CD4-positive, alpha-beta T cell treated with Interleukin-10 for 1 hour (primary cell): ENCODE results near the gene VPS13C.

Source experiments
- DNase-seq: peaks from one replicate; pipeline ENCODE4 v3.0.0-alpha.2; 2020

The VPS13C gene

GRCh38 chr15:61921093-61921492, 139.2 kb downstream of the VPS13C start:
- no peak for DNase-seq

- DNase-seq: no peak
Measured at GRCh38 chr15:61917457-61917856, 142.8 kb downstream of the VPS13C start.

GRCh38 chr15:61916104-61916503, 144.1 kb downstream of the VPS13C start:
- no peak for DNase-seq

- no peak for DNase-seq
Measured at GRCh38 chr15:61915640-61916039, 144.6 kb downstream of the VPS13C start.

GRCh38 chr15:61910839-61911369, 149.3 kb downstream of the VPS13C start:
- DNase-seq: no peak

- DNase-seq: no peak
Measured at GRCh38 chr15:61908241-61908640, 152.0 kb downstream of the VPS13C start.

- DNase-seq: no peak
Measured at GRCh38 chr15:61907753-61908086, 152.5 kb downstream of the VPS13C start.

GRCh38 chr15:61906961-61907752, 153.1 kb downstream of the VPS13C start:
- DNase-seq: no peak

GRCh38 chr15:61893146-61893545, 167.1 kb downstream of the VPS13C start:
- no peak for DNase-seq

- no peak for DNase-seq
Measured at GRCh38 chr15:61892140-61892539, 168.1 kb downstream of the VPS13C start.

GRCh38 chr15:61890106-61890505, 170.1 kb downstream of the VPS13C start:
- DNase-seq: no peak

GRCh38 chr15:61889706-61890105, 170.5 kb downstream of the VPS13C start:
- no peak for DNase-seq

- no peak for DNase-seq
Measured at GRCh38 chr15:61888074-61888780, 172.0 kb downstream of the VPS13C start.

GRCh38 chr15:61880084-61880483, 180.2 kb downstream of the VPS13C start:
- no peak for DNase-seq

- DNase-seq: no peak
Measured at GRCh38 chr15:61879219-61879618, 181.0 kb downstream of the VPS13C start.

GRCh38 chr15:61871926-61872522, 188.2 kb downstream of the VPS13C start:
- DNase-seq: peak; percentile 29

GRCh38 chr15:61869656-61870055, 190.6 kb downstream of the VPS13C start:
- DNase-seq: no peak

- DNase-seq: no peak
Measured at GRCh38 chr15:61861962-61862361, 198.3 kb downstream of the VPS13C start.

GRCh38 chr15:61857169-61857829, 202.9 kb downstream of the VPS13C start:
- peak; percentile 72 for DNase-seq

- peak; percentile 27 for DNase-seq
Measured at GRCh38 chr15:61856295-61856694, 204.0 kb downstream of the VPS13C start.

GRCh38 chr15:61853195-61853594, 207.1 kb downstream of the VPS13C start:
- no peak for DNase-seq

GRCh38 chr15:61851955-61852354, 208.3 kb downstream of the VPS13C start:
- DNase-seq: no peak

- no peak for DNase-seq
Measured at GRCh38 chr15:61849447-61849846, 210.8 kb downstream of the VPS13C start.
